ENCODE results near the gene PRKCA.

The PRKCA gene

DNA sequence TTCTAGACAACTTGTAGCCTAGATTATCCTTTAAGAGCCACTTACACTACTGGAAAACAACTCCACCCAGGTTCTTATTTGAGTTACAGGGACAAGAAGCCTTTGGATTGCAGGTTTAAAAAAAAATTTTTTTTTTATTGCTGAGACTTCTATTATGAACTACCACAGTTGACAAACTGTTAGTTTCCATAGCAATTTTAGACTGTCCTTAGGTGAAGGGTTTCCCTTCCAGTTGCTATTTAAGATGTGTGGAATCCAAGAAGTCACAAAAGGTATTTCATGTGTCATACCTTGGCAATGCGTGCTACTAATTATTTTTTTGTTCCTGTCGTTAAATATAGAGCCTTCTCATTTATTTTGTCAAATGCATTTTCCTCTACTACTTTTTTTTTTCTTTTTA, 253.2 kb downstream of the PRKCA start:
- Histone ChIP-seq H3K27me3 (ENCODE audit: insufficient read depth, poor library complexity, severe bottlenecking) (no peaks in the 10 kb centered on the region), H3K27ac (ENCODE audit: poor library complexity, severe bottlenecking) (no peak overlapping the region), H3K4me3 (ENCODE audit: severe bottlenecking) (no peak overlapping the region), H3K9me3 (ENCODE audit: severe bottlenecking) (no peaks in the 10 kb centered on the region), H3K36me3 (ENCODE audit: low read depth) (no peaks in the 10 kb centered on the region), H3K4me1 (ENCODE audit: insufficient read depth, poor library complexity, severe bottlenecking) (no peaks in the 10 kb centered on the region)
- TF ChIP-seq, protein P1, sequence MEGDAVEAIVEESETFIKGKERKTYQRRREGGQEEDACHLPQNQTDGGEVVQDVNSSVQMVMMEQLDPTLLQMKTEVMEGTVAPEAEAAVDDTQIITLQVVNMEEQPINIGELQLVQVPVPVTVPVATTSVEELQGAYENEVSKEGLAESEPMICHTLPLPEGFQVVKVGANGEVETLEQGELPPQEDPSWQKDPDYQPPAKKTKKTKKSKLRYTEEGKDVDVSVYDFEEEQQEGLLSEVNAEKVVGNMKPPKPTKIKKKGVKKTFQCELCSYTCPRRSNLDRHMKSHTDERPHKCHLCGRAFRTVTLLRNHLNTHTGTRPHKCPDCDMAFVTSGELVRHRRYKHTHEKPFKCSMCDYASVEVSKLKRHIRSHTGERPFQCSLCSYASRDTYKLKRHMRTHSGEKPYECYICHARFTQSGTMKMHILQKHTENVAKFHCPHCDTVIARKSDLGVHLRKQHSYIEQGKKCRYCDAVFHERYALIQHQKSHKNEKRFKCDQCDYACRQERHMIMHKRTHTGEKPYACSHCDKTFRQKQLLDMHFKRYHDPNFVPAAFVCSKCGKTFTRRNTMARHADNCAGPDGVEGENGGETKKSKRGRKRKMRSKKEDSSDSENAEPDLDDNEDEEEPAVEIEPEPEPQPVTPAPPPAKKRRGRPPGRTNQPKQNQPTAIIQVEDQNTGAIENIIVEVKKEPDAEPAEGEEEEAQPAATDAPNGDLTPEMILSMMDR (IDR thresholded peaks at IDR 0.05; ENCODE audit: poor library complexity, severe bottlenecking): no peak
- ATAC-seq (ENCODE audit: low read depth) (no peak), DNase-seq (ENCODE audit: low spot score) (no peak)

DNA sequence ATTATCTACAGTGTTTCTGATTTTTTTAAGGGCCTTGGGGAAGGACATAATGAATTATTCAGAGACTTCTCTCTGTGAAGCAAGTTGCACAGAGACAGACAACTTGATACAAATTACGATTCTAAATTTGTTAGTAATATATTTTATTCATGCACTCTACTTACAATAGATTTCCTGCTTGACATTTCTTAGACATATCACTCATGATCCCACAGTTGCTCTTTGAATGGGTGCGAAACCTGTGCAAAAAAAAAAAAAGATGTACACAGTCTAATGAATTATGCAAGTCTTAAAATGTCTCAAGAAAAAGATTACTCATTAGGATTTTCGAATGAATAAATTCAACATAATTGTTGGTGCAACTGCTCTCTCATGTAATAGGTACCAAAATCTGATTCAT, 254.8 kb downstream of the PRKCA start:
- Histone ChIP-seq H3K27me3 (ENCODE audit: insufficient read depth, poor library complexity, severe bottlenecking) (no peaks in the 10 kb centered on the region), H3K4me3 (ENCODE audit: severe bottlenecking) (no peak overlapping the region), H3K27ac (ENCODE audit: poor library complexity, severe bottlenecking) (no peak overlapping the region), H3K9me3 (ENCODE audit: severe bottlenecking) (no peaks in the 10 kb centered on the region), H3K4me1 (ENCODE audit: insufficient read depth, poor library complexity, severe bottlenecking) (no peaks in the 10 kb centered on the region), H3K36me3 (ENCODE audit: low read depth) (no peaks in the 10 kb centered on the region)
- ATAC-seq (ENCODE audit: low read depth) (no peak), DNase-seq (ENCODE audit: low spot score) (no peak)
- TF ChIP-seq, protein P1 (IDR thresholded peaks at IDR 0.05; ENCODE audit: poor library complexity, severe bottlenecking): no peak

DNA sequence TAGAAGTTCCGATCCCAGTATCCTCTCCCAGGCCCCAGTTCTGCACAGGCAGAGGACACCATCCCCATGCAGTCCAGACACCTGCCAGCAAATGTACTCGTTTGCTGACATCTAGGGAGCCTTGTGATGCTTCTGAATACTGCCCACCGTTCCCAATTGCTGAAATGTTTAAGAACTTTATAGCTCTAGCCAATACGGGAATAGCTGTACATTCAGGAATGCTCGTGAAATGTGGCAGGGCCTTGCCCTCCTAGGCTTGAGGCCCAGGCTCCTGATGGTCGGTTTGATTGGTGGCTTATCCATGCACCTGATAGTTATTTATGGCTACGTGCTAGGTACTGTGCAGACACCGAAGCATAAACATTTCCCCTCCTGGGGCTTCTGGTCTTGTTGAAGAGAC, 255.5 kb downstream of the PRKCA start:
- ATAC-seq (ENCODE audit: low read depth) (no peak), DNase-seq (ENCODE audit: low spot score) (no peak)
- Histone ChIP-seq H3K27ac (ENCODE audit: poor library complexity, severe bottlenecking) (no peak overlapping the region), H3K27me3 (ENCODE audit: insufficient read depth, poor library complexity, severe bottlenecking) (no peaks in the 10 kb centered on the region), H3K36me3 (ENCODE audit: low read depth) (no peaks in the 10 kb centered on the region), H3K9me3 (ENCODE audit: severe bottlenecking) (no peaks in the 10 kb centered on the region), H3K4me3 (ENCODE audit: severe bottlenecking) (no peak overlapping the region), H3K4me1 (ENCODE audit: insufficient read depth, poor library complexity, severe bottlenecking) (no peaks in the 10 kb centered on the region)
- TF ChIP-seq, protein P1 (IDR thresholded peaks at IDR 0.05; ENCODE audit: poor library complexity, severe bottlenecking): no peak

DNA sequence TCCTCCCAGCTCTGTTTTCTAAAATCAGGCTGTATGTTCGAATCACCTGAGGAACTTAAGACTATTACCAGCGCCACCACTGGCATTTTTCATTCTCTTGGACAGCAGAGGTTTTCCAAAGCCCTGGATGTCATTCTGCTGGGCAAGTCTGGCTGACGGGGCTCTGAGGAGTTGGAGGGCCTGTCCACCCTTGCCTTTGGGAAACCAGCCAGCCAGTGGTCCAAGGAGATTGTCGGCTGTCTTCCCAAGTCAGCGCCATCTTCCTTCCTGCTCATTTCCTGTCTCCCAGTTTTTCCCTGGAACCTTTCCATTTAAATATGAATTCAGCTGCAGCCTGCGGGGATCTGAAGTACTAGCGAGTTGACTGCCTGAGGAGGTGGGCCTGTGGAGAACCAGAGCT, 258.3 kb downstream of the PRKCA start:
- Histone ChIP-seq H3K4me1 (ENCODE audit: insufficient read depth, poor library complexity, severe bottlenecking) (no peaks in the 10 kb centered on the region), H3K27ac (ENCODE audit: poor library complexity, severe bottlenecking) (no peak overlapping the region), H3K4me3 (ENCODE audit: severe bottlenecking) (no peak overlapping the region), H3K36me3 (ENCODE audit: low read depth) (no peaks in the 10 kb centered on the region), H3K9me3 (ENCODE audit: severe bottlenecking) (no peaks in the 10 kb centered on the region), H3K27me3 (ENCODE audit: insufficient read depth, poor library complexity, severe bottlenecking) (no peaks in the 10 kb centered on the region)
- ATAC-seq (ENCODE audit: low read depth) (no peak), DNase-seq (ENCODE audit: low spot score) (no peak)
- TF ChIP-seq, protein P1 (IDR thresholded peaks at IDR 0.05; ENCODE audit: poor library complexity, severe bottlenecking): no peak

DNA sequence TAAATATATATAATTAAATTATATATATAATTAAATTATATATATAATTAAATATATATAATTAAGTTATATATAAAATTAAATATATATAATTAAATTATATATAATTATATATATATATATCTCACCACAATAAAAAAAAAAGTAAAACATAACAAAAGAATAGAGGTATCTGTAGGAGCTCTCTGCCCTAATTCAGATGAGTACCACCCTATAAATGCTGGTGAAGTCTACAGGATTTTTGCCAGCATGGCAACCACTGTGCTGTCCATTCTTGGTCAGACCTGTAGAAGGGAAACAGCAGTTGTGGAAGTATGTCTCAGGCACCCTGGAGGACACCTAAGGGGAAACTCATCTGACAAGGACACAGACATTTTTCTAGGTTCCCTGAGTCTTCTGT, 259.7 kb downstream of the PRKCA start:
- DNase-seq (ENCODE audit: low spot score) (no peak), ATAC-seq (ENCODE audit: low read depth) (no peak)
- TF ChIP-seq, protein P1 (IDR thresholded peaks at IDR 0.05; ENCODE audit: poor library complexity, severe bottlenecking): no peak
- H3K4me3 ChIP-seq (ENCODE audit: severe bottlenecking): no peak overlapping the region
- no peak overlapping the region for H3K27ac ChIP-seq (ENCODE audit: poor library complexity, severe bottlenecking)
- peaks cover 4% of the 10 kb centered on the region for H3K4me1 ChIP-seq (ENCODE audit: insufficient read depth, poor library complexity, severe bottlenecking)
- H3K27me3 ChIP-seq (ENCODE audit: insufficient read depth, poor library complexity, severe bottlenecking): no peaks in the 10 kb centered on the region
- H3K36me3 ChIP-seq (ENCODE audit: low read depth): no peaks in the 10 kb centered on the region
- H3K9me3 ChIP-seq (ENCODE audit: severe bottlenecking): no peaks in the 10 kb centered on the region

Data from RWPE2 (cell line).